Liver (tissue), 9 donors: ENCODE measurements around the gene HIVEP3. TPM values are rescaled to one million over a fixed set of nuclear protein-coding genes. Genes with fewer than 3 reads are reported as not detected.

Experiments used
- DNase-seq: peaks from one replicate; pipeline ENCODE4 v3.0.0-alpha.2; 2017; ENCODE audit warnings: low spot score
- H3K27ac ChIP-seq, 2 donors: one replicate each; pipeline ENCODE4 v1.7.0; 2013; ENCODE audit warnings: inconsistent platforms in 2 of 2, low read length in 2 of 2, control low read depth in 1 of 2, low read depth in 1 of 2, mild to moderate bottlenecking in 1 of 2
- H3K27me3 ChIP-seq, 4 donors: one replicate each; pipeline versions ENCODE4 v1.6.1 to v1.7.0; 2013; ENCODE audit warnings: low read length in 3 of 4, inconsistent platforms in 1 of 4, mild to moderate bottlenecking in 1 of 4, moderate library complexity in 1 of 4; ENCODE audit not compliant: control insufficient read depth in 4 of 4, insufficient read depth in 4 of 4
- H3K36me3 ChIP-seq, 4 donors: one replicate each; pipeline versions ENCODE4 v1.6.1 to v1.7.0; 2013; ENCODE audit warnings: low read length in 3 of 4, mild to moderate bottlenecking in 3 of 4, low read depth in 1 of 4, moderate library complexity in 1 of 4; ENCODE audit not compliant: control insufficient read depth in 4 of 4, insufficient read depth in 3 of 4
- H3K4me1 ChIP-seq, 4 donors: one replicate each; pipeline versions ENCODE4 v1.6.1 to v1.7.0; 2013; ENCODE audit warnings: low read length in 3 of 4, mild to moderate bottlenecking in 3 of 4, moderate library complexity in 1 of 4; ENCODE audit not compliant: control insufficient read depth in 4 of 4, insufficient read depth in 4 of 4
- H3K4me3 ChIP-seq, 3 donors: one replicate each; pipeline versions ENCODE4 v1.6.1 to v1.7.0; 2013; ENCODE audit warnings: low read length in 3 of 3, control low read depth in 1 of 3, low read depth in 1 of 3, mild to moderate bottlenecking in 1 of 3
- H3K9ac ChIP-seq, 2 donors: one replicate each; pipeline ENCODE4 v1.7.0; 2013; ENCODE audit warnings: low read length in 2 of 2, mild to moderate bottlenecking in 2 of 2, moderate library complexity in 2 of 2, control low read depth in 1 of 2, low read depth in 1 of 2
- H3K9me3 ChIP-seq, 4 donors: one replicate each; pipeline versions ENCODE4 v1.6.1 to v1.7.0; 2013; ENCODE audit warnings: low read length in 3 of 4; ENCODE audit not compliant: control insufficient read depth in 4 of 4
- ATF3 ChIP-seq: IDR thresholded peaks from 2 replicates; pipeline ENCODE4 v1.6.1; 2016; ENCODE audit warnings: antibody characterized with exemption
- CTCF ChIP-seq: fragments of 150-350 bp; IDR thresholded peaks from 2 replicates; pipeline ENCODE4 v1.5.1; 2017; ENCODE audit warnings: improper control_type of control experiment, low read depth, low read length; ENCODE audit not compliant: missing input control
- EGR1 ChIP-seq, 2 donors: IDR thresholded peaks; 2 replicates each; pipeline ENCODE4 v1.6.1; 2016 to 2018; ENCODE audit warnings: antibody characterized with exemption in 2 of 2, low read depth in 2 of 2
- FOXA1 ChIP-seq: IDR thresholded peaks from 2 replicates; pipeline ENCODE4 v1.6.1; 2016; ENCODE audit warnings: antibody characterized with exemption
- FOXA2 ChIP-seq: IDR thresholded peaks from 2 replicates; pipeline ENCODE4 v1.6.1; 2016; ENCODE audit warnings: antibody characterized with exemption
- GABPA ChIP-seq, 2 donors: IDR thresholded peaks in 1 of 2; conservative IDR thresholded peaks in 1 of 2; 2 replicates each; pipeline ENCODE4 v1.6.1; 2016; ENCODE audit warnings: antibody characterized with exemption in 2 of 2, mild to moderate bottlenecking in 1 of 2, moderate library complexity in 1 of 2
- HNF4A ChIP-seq, 2 donors: conservative IDR thresholded peaks; 2 replicates each; pipeline ENCODE4 v1.6.1; 2016; ENCODE audit warnings: antibody characterized with exemption in 2 of 2, mild to moderate bottlenecking in 2 of 2
- HNF4G ChIP-seq: IDR thresholded peaks from 2 replicates; pipeline ENCODE4 v1.6.1; 2016; ENCODE audit warnings: antibody characterized with exemption
- JUND ChIP-seq, 2 donors: IDR thresholded peaks; 2 replicates each; pipeline ENCODE4 v1.6.1; 2016; ENCODE audit warnings: antibody characterized with exemption in 2 of 2
- MAX ChIP-seq: IDR thresholded peaks from 2 replicates; pipeline ENCODE4 v1.6.1; 2016; ENCODE audit warnings: antibody characterized with exemption
- NR2F2 ChIP-seq: IDR thresholded peaks from 2 replicates; pipeline ENCODE4 v1.6.1; 2016; ENCODE audit warnings: antibody characterized with exemption
- RAD21 ChIP-seq, 2 donors: IDR thresholded peaks; 2 replicates each; pipeline ENCODE4 v1.6.1; 2016; ENCODE audit warnings: antibody characterized with exemption in 2 of 2, mild to moderate bottlenecking in 2 of 2
- REST ChIP-seq: IDR thresholded peaks from 2 replicates; pipeline ENCODE4 v1.6.1; 2016; ENCODE audit warnings: antibody characterized with exemption, mild to moderate bottlenecking
- RXRA ChIP-seq, 2 donors: IDR thresholded peaks; 2 replicates each; pipeline ENCODE4 v1.6.1; 2017 to 2018; ENCODE audit warnings: antibody characterized with exemption in 2 of 2, mild to moderate bottlenecking in 1 of 2
- SP1 ChIP-seq: IDR thresholded peaks from 2 replicates; pipeline ENCODE4 v1.6.1; 2018; ENCODE audit warnings: antibody characterized with exemption, mild to moderate bottlenecking
- TAF1 ChIP-seq: conservative IDR thresholded peaks from 2 replicates; pipeline ENCODE4 v1.6.1; 2016; ENCODE audit warnings: antibody characterized with exemption, mild to moderate bottlenecking
- YY1 ChIP-seq: IDR thresholded peaks from 2 replicates; pipeline ENCODE4 v1.6.1; 2016; ENCODE audit warnings: antibody characterized with exemption, mild to moderate bottlenecking
- ZBTB33 ChIP-seq: IDR thresholded peaks from 2 replicates; pipeline ENCODE4 v1.6.1; 2016; ENCODE audit warnings: antibody characterized with exemption
- WGBS: extraction: QIAGEN DNeasy Blood & Tissue Kit; methylation state at CpG from one replicate; pipeline ENCODE4 v1.1.7; 2013; 5-methylcytosine and 5-hydroxymethylcytosine counted together
- polyA plus RNA-seq, 2 donors: library from polyadenylated mRNA; stranded (reverse) in 1 of 2; unstranded in 1 of 2; fragments of 200-250 nt in 1 of 2; fragments of >200 nt in 1 of 2; fragmentation: Nextera tagmentation in 1 of 2; extraction: Ambion mirVana in 1 of 2; gene quantifications; one replicate each; pipeline versions ENCODE4 v1.2.1 to v1.2.3, GENCODE V29; 2013 to 2015
- total RNA-seq, 2 donors: library from RNA; depleted of rRNA; stranded (reverse); fragments of >200 nt; gene quantifications; one replicate each; pipeline ENCODE4 v1.2.3, GENCODE V29; 2014
- donor health status: healthy.
- donor health status: healthy.
- donor health status: healthy.
- donor health status: healthy.
- donor health status: healthy.

The HIVEP3 gene
- total and polyA plus RNA-seq, 4 donors, result 0.93 to 1.6 (median 1.4) TPM

GRCh38 chr1:41696381-41696780 is 222.3 kb downstream of the HIVEP3 start:
- Histone ChIP-seq H3K9me3 (no peaks in the 10 kb centered on the region), H3K36me3 (no peaks in the 10 kb centered on the region), H3K4me1 (no peaks in the 10 kb centered on the region), H3K4me3 (no peak overlapping the region), H3K27me3 (no peaks in the 10 kb centered on the region), H3K9ac (no peak overlapping the region), H3K27ac (no peak overlapping the region)
- TF ChIP-seq RAD21 (IDR thresholded peaks at IDR 0.05), result no peak
- TF ChIP-seq HNF4A (conservative IDR thresholded peaks at IDR 0.05), result no peak
- TF ChIP-seq FOXA2, result no peak
- no peak for TF ChIP-seq MAX
- TF ChIP-seq JUND (IDR thresholded peaks at IDR 0.05), result no peak
- no peak for TF ChIP-seq RXRA (IDR thresholded peaks at IDR 0.05)
- no peak for TF ChIP-seq REST
- no peak for TF ChIP-seq NR2F2
- no peak for TF ChIP-seq SP1
- TF ChIP-seq GABPA (IDR thresholded peaks at IDR 0.05 in 1 of 2, conservative IDR thresholded peaks at IDR 0.05 in 1 of 2), result no peak
- no peak for TF ChIP-seq TAF1
- TF ChIP-seq CTCF, result no peak
- no peak for TF ChIP-seq FOXA1
- no peak for TF ChIP-seq ZBTB33
- no peak for TF ChIP-seq HNF4G
- TF ChIP-seq YY1, result no peak
- TF ChIP-seq EGR1 (IDR thresholded peaks at IDR 0.05; ENCODE audit: low read depth in 2 of 2), result no peak
- no peak for TF ChIP-seq ATF3
- 96% methylated on average over 9 of the region's 9 CpGs for WGBS
- no peak for DNase-seq
